Measurements from ENCODE around the gene GRID2. TPM values are rescaled to one million over a fixed set of nuclear protein-coding genes. Genes with fewer than 3 reads are reported as not detected.
A peak's percentile ranks its signal among the peaks of the same experiment; 100 is the strongest.

The GRID2 gene
- total RNA-seq, 1 donor from 2014 or later = not detected

- intact Hi-C loops (cut with DNase I) = no loop called here
- no peaks in the 10 kb centered on the region for H3K36me3 ChIP-seq
- no peak for DNase-seq (ENCODE audit: extremely low spot score in 2 of 2)
- H3K27me3 ChIP-seq = no peaks in the 10 kb centered on the region
- H3K27ac ChIP-seq = no peak overlapping the region
- no peak overlapping the region for H3K4me3 ChIP-seq
- TF ChIP-seq POLR2A (IDR thresholded peaks at IDR 0.05) (no peak), CTCF (IDR thresholded peaks at IDR 0.05) (no peak), POLR2AphosphoS5 (IDR thresholded peaks at IDR 0.05; ENCODE audit: insufficient read depth in 1 of 2, low read depth in 1 of 2) (no peak)
- no peaks in the 10 kb centered on the region for H3K4me1 ChIP-seq
- no peaks in the 10 kb centered on the region for H3K9me3 ChIP-seq
These were observed 1476.3 kb downstream of the GRID2 start for GRCh38 chr4:93780080-93780479.

DNA sequence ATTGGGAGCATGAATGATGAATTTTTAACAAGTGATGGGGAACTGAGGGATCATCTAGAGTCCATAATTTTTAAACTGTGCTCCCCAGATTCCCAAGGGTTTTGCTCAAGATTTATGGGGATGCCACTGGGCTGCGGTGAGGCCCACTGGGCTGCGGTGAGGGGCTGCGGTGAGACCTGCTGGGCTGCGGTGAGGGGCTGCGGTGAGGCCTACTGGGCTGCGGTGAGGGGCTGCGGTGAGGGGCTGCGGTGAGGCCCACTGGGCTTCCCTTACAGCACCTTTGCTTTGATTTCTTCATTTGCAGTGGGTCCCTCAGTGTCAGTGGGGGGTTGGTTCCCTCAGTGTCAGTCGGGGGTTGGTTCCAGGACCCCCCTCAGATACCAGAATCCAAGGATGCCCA is 1477.4 kb downstream of the GRID2 start:
- no peak for TF ChIP-seq POLR2A (IDR thresholded peaks at IDR 0.05)
- no peak for TF ChIP-seq CTCF (IDR thresholded peaks at IDR 0.05)
- no peak for TF ChIP-seq POLR2AphosphoS5 (IDR thresholded peaks at IDR 0.05; ENCODE audit: insufficient read depth in 1 of 2, low read depth in 1 of 2)
- Histone ChIP-seq H3K4me3 (no peak overlapping the region), H3K36me3 (no peaks in the 10 kb centered on the region), H3K27ac (no peak overlapping the region), H3K4me1 (no peaks in the 10 kb centered on the region), H3K27me3 (no peaks in the 10 kb centered on the region), H3K9me3 (no peaks in the 10 kb centered on the region)
- intact Hi-C loops (cut with DNase I) = no loop called here
- no peak for DNase-seq (ENCODE audit: extremely low spot score in 2 of 2)

DNA sequence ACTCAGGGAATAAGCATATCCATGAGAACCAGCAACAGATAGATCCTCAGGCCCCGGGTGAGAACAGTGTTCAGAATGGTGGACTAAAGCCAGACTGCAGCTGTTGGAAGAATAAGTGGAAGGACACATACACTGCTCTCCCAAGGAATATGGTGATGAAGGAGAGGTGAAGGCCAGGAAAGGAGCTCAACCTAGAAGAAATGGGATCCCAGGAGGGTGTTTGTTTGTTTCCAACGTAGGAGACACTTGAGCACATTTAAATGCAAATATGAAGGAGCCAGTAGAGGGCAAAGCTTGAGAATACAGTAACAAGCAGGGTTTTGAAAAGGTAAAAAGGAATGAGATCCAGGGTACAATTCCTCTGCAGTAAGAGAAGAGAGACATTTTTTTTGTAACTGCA is 1482.4 kb downstream of the GRID2 start:
- DNase-seq (ENCODE audit: extremely low spot score in 2 of 2) = no peak
- Histone ChIP-seq H3K4me3 (no peak overlapping the region), H3K27me3 (no peaks in the 10 kb centered on the region), H3K27ac (no peak overlapping the region), H3K9me3 (no peaks in the 10 kb centered on the region), H3K36me3 (no peaks in the 10 kb centered on the region), H3K4me1 (no peaks in the 10 kb centered on the region)
- no peak for TF ChIP-seq POLR2AphosphoS5 (IDR thresholded peaks at IDR 0.05; ENCODE audit: insufficient read depth in 1 of 2, low read depth in 1 of 2)
- no peak for TF ChIP-seq POLR2A (IDR thresholded peaks at IDR 0.05)
- no peak for TF ChIP-seq CTCF (IDR thresholded peaks at IDR 0.05)
- intact Hi-C loops (cut with DNase I) = no loop called here

DNA sequence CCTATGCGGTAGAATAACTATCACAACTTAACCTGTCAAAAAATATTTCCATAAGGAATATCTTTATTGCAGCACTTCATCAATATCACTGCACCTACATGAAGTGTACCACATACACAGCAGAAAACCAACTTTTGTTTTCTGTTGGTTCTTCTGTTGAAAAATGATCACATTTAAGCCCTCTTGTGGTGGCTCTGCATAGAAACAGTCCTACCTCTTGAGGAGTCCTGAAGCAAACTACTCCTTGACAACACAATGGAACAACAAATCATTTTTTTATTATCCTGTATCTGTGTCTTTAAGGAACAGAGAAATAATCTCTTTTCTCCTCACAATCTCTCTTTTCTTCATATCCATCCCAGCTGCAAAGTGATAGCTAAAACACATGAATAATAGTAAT is 1484.9 kb downstream of the GRID2 start:
- no peaks in the 10 kb centered on the region for H3K36me3 ChIP-seq
- no peaks in the 10 kb centered on the region for H3K27me3 ChIP-seq
- DNase-seq (ENCODE audit: extremely low spot score in 2 of 2) = no peak
- no peak overlapping the region for H3K4me3 ChIP-seq
- intact Hi-C loops (cut with DNase I) = no loop called here
- H3K4me1 ChIP-seq = no peaks in the 10 kb centered on the region
- no peaks in the 10 kb centered on the region for H3K9me3 ChIP-seq
- H3K27ac ChIP-seq = no peak overlapping the region
- TF ChIP-seq POLR2AphosphoS5 (IDR thresholded peaks at IDR 0.05; ENCODE audit: insufficient read depth in 1 of 2, low read depth in 1 of 2) (no peak), POLR2A (IDR thresholded peaks at IDR 0.05) (no peak)

DNA sequence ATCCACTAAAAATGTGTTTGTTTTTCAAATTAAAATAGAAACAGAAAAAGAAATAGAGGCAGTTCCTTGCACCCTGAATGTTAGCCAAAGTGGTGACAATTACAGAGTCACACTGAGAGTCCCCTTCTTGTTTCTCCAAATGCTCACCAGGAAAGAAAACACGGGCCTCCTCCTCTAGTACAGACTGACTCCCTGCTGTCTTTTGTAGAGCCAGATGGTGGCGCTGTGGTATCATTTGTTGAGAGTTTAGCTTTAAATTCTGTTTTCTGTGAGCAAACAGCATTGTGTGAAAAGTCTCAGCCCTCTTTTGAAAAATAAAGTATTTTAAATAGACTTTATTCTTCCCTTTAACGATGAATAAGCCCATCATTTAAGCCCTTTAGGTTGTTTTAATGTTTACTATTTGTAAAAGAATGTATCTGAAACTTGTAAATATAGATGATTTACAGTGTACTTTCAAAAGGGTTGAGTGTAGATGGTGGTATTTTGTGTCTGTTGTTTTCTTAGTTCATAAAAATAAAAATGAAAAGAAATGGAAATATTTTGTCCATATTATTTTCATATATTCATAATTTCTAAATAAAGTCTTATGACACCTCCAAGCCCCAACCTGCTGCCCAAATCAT is 1487.9 kb downstream of the GRID2 start:
- Histone ChIP-seq H3K4me3 (no peak overlapping the region), H3K36me3 (no peaks in the 10 kb centered on the region), H3K27ac (no peak overlapping the region), H3K4me1 (no peaks in the 10 kb centered on the region), H3K27me3 (no peaks in the 10 kb centered on the region), H3K9me3 (no peaks in the 10 kb centered on the region)
- no peak for TF ChIP-seq POLR2A (IDR thresholded peaks at IDR 0.05)
- TF ChIP-seq CTCF (IDR thresholded peaks at IDR 0.05) = peak; percentile 9 to 68 (median 46)
- intact Hi-C loops (cut with DNase I) = no loop called here
- DNase-seq (ENCODE audit: extremely low spot score in 2 of 2) = no peak
